ENCODE measurements around the gene IMMT. TPM values are rescaled to one million over a fixed set of nuclear protein-coding genes. Genes with fewer than 3 reads are reported as not detected.

Gene IMMT
- total RNA-seq, 1 experiment from 2014 or later: 112 TPM

GRCh38 chr2:86136141-86136540, 59.1 kb downstream of the IMMT start:
- Mint-ChIP-seq H3K4me1 (peaks cover 5 to 12% of the 10 kb centered on the region in 2 experiments; a peak in 3 of 4 replicates), H3K36me3 (ENCODE audit: insufficient read depth in 1 of 3, low read depth in 3 of 3) (peaks cover 65 to 100% (median 84%) of the 10 kb centered on the region in 3 experiments), H3K9me3 (no peaks in the 10 kb centered on the region), H3K27ac (peak overlapping the region in 1 of 3 experiments; percentile 76; a peak in 1 of 7 replicates), H3K4me3 (no peak overlapping the region), H3K27me3 (ENCODE audit: low read depth) (no peaks in the 10 kb centered on the region)
- Histone ChIP-seq H3T11ph (ENCODE audit: low read length) (no peak overlapping the region), H4K8ac (replicated peaks; ENCODE audit: insufficient read length, low read depth, low read length) (no peak overlapping the region), H2BK20ac (ENCODE audit: low read depth, low read length, poor library complexity, severe bottlenecking) (no peak overlapping the region), H3K9me3 (ENCODE audit: control insufficient read depth, low read depth, low read length) (no peaks in the 10 kb centered on the region), H2AFZ (ENCODE audit: low read length) (no peak overlapping the region), H3K4me2 (ENCODE audit: insufficient read depth, insufficient read length, low read length) (no peak overlapping the region), H3K18ac (ENCODE audit: insufficient read length, low read depth, low read length) (no peak overlapping the region), H2BK12ac (ENCODE audit: insufficient read length, low read depth, low read length) (no peak overlapping the region), H4K5ac (ENCODE audit: insufficient read length, low read depth, low read length) (no peak overlapping the region), H4K91ac (ENCODE audit: insufficient read length, low read depth, low read length) (no peak overlapping the region), H3K56ac (ENCODE audit: insufficient read length, low read depth, low read length) (no peak overlapping the region), H3K27ac (ENCODE audit: insufficient read length, low read depth, low read length) (no peak overlapping the region), H2AK5ac (ENCODE audit: insufficient read length, low read length) (no peak overlapping the region), H2BK120ac (ENCODE audit: low read depth, low read length, poor library complexity, severe bottlenecking) (no peak overlapping the region), H3K23me2 (ENCODE audit: insufficient read length, low read depth, low read length, poor library complexity, severe bottlenecking) (no peaks in the 10 kb centered on the region), H3K23ac (ENCODE audit: insufficient read length, low read depth, low read length) (no peak overlapping the region), H3K14ac (ENCODE audit: insufficient read depth, low read length) (no peak overlapping the region), H3K4ac (ENCODE audit: low read depth, low read length) (no peak overlapping the region), H3K4me1 (ENCODE audit: insufficient read depth, low read length) (no peaks in the 10 kb centered on the region), H3K79me2 (ENCODE audit: insufficient read depth, low read length) (no peaks in the 10 kb centered on the region), H3K79me1 (ENCODE audit: insufficient read depth, low read depth, low read length, poor library complexity, severe bottlenecking) (no peaks in the 10 kb centered on the region), H3K27me3 (ENCODE audit: insufficient read depth, low read length) (no peaks in the 10 kb centered on the region), H4K20me1 (ENCODE audit: control insufficient read depth, insufficient read depth, insufficient read length) (no peaks in the 10 kb centered on the region), H2BK15ac (ENCODE audit: low read depth, low read length) (no peak overlapping the region), H2BK5ac (ENCODE audit: insufficient read length, low read length) (no peak overlapping the region), H3K9ac (ENCODE audit: extremely low read depth, insufficient read length, low read length) (no peak overlapping the region)
- WGBS (ENCODE audit: extremely low coverage, insufficient read length, low lambda C conversion rate): no CpG with 5 or more reads among the region's 2 CpGs
- DNase-seq: no peak
- TF ChIP-seq CTCF (conservative IDR thresholded peaks at IDR 0.05): no peak

Data from H9 (cell line).